Liver (tissue), 9 donors: ENCODE measurements around the gene PDE1C. TPM values are rescaled to one million over a fixed set of nuclear protein-coding genes. Genes with fewer than 3 reads are reported as not detected.

Experiments used
- DNase-seq: peaks from one replicate; pipeline ENCODE4 v3.0.0-alpha.2; 2017; ENCODE audit warnings: low spot score
- H3K27ac ChIP-seq, 2 donors: one replicate each; pipeline ENCODE4 v1.7.0; 2013; ENCODE audit warnings: inconsistent platforms in 2 of 2, low read length in 2 of 2, control low read depth in 1 of 2, low read depth in 1 of 2, mild to moderate bottlenecking in 1 of 2
- H3K27me3 ChIP-seq, 4 donors: one replicate each; pipeline versions ENCODE4 v1.6.1 to v1.7.0; 2013; ENCODE audit warnings: low read length in 3 of 4, inconsistent platforms in 1 of 4, mild to moderate bottlenecking in 1 of 4, moderate library complexity in 1 of 4; ENCODE audit not compliant: control insufficient read depth in 4 of 4, insufficient read depth in 4 of 4
- H3K36me3 ChIP-seq, 4 donors: one replicate each; pipeline versions ENCODE4 v1.6.1 to v1.7.0; 2013; ENCODE audit warnings: low read length in 3 of 4, mild to moderate bottlenecking in 3 of 4, low read depth in 1 of 4, moderate library complexity in 1 of 4; ENCODE audit not compliant: control insufficient read depth in 4 of 4, insufficient read depth in 3 of 4
- H3K4me1 ChIP-seq, 4 donors: one replicate each; pipeline versions ENCODE4 v1.6.1 to v1.7.0; 2013; ENCODE audit warnings: low read length in 3 of 4, mild to moderate bottlenecking in 3 of 4, moderate library complexity in 1 of 4; ENCODE audit not compliant: control insufficient read depth in 4 of 4, insufficient read depth in 4 of 4
- H3K4me3 ChIP-seq, 3 donors: one replicate each; pipeline versions ENCODE4 v1.6.1 to v1.7.0; 2013; ENCODE audit warnings: low read length in 3 of 3, control low read depth in 1 of 3, low read depth in 1 of 3, mild to moderate bottlenecking in 1 of 3
- H3K9ac ChIP-seq, 2 donors: one replicate each; pipeline ENCODE4 v1.7.0; 2013; ENCODE audit warnings: low read length in 2 of 2, mild to moderate bottlenecking in 2 of 2, moderate library complexity in 2 of 2, control low read depth in 1 of 2, low read depth in 1 of 2
- H3K9me3 ChIP-seq, 4 donors: one replicate each; pipeline versions ENCODE4 v1.6.1 to v1.7.0; 2013; ENCODE audit warnings: low read length in 3 of 4; ENCODE audit not compliant: control insufficient read depth in 4 of 4
- ATF3 ChIP-seq: IDR thresholded peaks from 2 replicates; pipeline ENCODE4 v1.6.1; 2016; ENCODE audit warnings: antibody characterized with exemption
- CTCF ChIP-seq: fragments of 150-350 bp; IDR thresholded peaks from 2 replicates; pipeline ENCODE4 v1.5.1; 2017; ENCODE audit warnings: improper control_type of control experiment, low read depth, low read length; ENCODE audit not compliant: missing input control
- EGR1 ChIP-seq, 2 donors: IDR thresholded peaks; 2 replicates each; pipeline ENCODE4 v1.6.1; 2016 to 2018; ENCODE audit warnings: antibody characterized with exemption in 2 of 2, low read depth in 2 of 2
- FOXA1 ChIP-seq: IDR thresholded peaks from 2 replicates; pipeline ENCODE4 v1.6.1; 2016; ENCODE audit warnings: antibody characterized with exemption
- FOXA2 ChIP-seq: IDR thresholded peaks from 2 replicates; pipeline ENCODE4 v1.6.1; 2016; ENCODE audit warnings: antibody characterized with exemption
- GABPA ChIP-seq, 2 donors: IDR thresholded peaks in 1 of 2; conservative IDR thresholded peaks in 1 of 2; 2 replicates each; pipeline ENCODE4 v1.6.1; 2016; ENCODE audit warnings: antibody characterized with exemption in 2 of 2, mild to moderate bottlenecking in 1 of 2, moderate library complexity in 1 of 2
- HNF4A ChIP-seq, 2 donors: conservative IDR thresholded peaks; 2 replicates each; pipeline ENCODE4 v1.6.1; 2016; ENCODE audit warnings: antibody characterized with exemption in 2 of 2, mild to moderate bottlenecking in 2 of 2
- HNF4G ChIP-seq: IDR thresholded peaks from 2 replicates; pipeline ENCODE4 v1.6.1; 2016; ENCODE audit warnings: antibody characterized with exemption
- JUND ChIP-seq, 2 donors: IDR thresholded peaks; 2 replicates each; pipeline ENCODE4 v1.6.1; 2016; ENCODE audit warnings: antibody characterized with exemption in 2 of 2
- MAX ChIP-seq: IDR thresholded peaks from 2 replicates; pipeline ENCODE4 v1.6.1; 2016; ENCODE audit warnings: antibody characterized with exemption
- NR2F2 ChIP-seq: IDR thresholded peaks from 2 replicates; pipeline ENCODE4 v1.6.1; 2016; ENCODE audit warnings: antibody characterized with exemption
- RAD21 ChIP-seq, 2 donors: IDR thresholded peaks; 2 replicates each; pipeline ENCODE4 v1.6.1; 2016; ENCODE audit warnings: antibody characterized with exemption in 2 of 2, mild to moderate bottlenecking in 2 of 2
- RXRA ChIP-seq, 2 donors: IDR thresholded peaks; 2 replicates each; pipeline ENCODE4 v1.6.1; 2017 to 2018; ENCODE audit warnings: antibody characterized with exemption in 2 of 2, mild to moderate bottlenecking in 1 of 2
- SP1 ChIP-seq: IDR thresholded peaks from 2 replicates; pipeline ENCODE4 v1.6.1; 2018; ENCODE audit warnings: antibody characterized with exemption, mild to moderate bottlenecking
- TAF1 ChIP-seq: conservative IDR thresholded peaks from 2 replicates; pipeline ENCODE4 v1.6.1; 2016; ENCODE audit warnings: antibody characterized with exemption, mild to moderate bottlenecking
- YY1 ChIP-seq: IDR thresholded peaks from 2 replicates; pipeline ENCODE4 v1.6.1; 2016; ENCODE audit warnings: antibody characterized with exemption, mild to moderate bottlenecking
- WGBS: extraction: QIAGEN DNeasy Blood & Tissue Kit; methylation state at CpG from one replicate; pipeline ENCODE4 v1.1.7; 2013; 5-methylcytosine and 5-hydroxymethylcytosine counted together
- polyA plus RNA-seq, 2 donors: library from polyadenylated mRNA; stranded (reverse) in 1 of 2; unstranded in 1 of 2; fragments of 200-250 nt in 1 of 2; fragments of >200 nt in 1 of 2; fragmentation: Nextera tagmentation in 1 of 2; extraction: Ambion mirVana in 1 of 2; gene quantifications; one replicate each; pipeline versions ENCODE4 v1.2.1 to v1.2.3, GENCODE V29; 2013 to 2015
- total RNA-seq, 2 donors: library from RNA; depleted of rRNA; stranded (reverse); fragments of >200 nt; gene quantifications; one replicate each; pipeline ENCODE4 v1.2.3, GENCODE V29; 2014
- TF ChIP-seq, protein P1 (sequence below): IDR thresholded peaks from 2 replicates; pipeline ENCODE4 v1.6.1; 2016; ENCODE audit warnings: antibody characterized with exemption, mild to moderate bottlenecking
- donor health status: healthy.
- donor health status: healthy.
- donor health status: healthy.
- donor health status: healthy.
- donor health status: healthy.

PDE1C gene
- total and polyA plus RNA-seq, 4 donors = 0.05 to 0.92 (median 0.47) TPM; not detected in 1

DNA sequence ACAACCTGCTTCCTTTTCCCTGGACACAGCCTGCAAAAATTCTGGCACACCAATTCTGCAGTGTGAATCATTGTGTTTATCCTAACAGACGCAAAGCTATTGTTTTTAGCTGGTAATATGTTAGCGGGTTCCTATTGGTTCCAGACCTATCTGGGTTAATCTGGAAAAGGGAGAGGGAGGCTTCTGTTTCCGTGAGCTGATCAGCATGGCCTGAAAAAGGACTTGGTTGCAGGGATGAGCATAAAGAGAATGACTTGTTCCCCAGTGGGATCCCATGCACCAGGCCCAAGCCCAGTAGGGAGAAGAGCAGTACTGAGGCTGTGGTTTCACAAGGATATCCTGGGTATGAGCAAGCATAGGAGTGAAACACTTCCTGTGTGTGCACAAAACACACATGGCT is 78.4 kb downstream of the PDE1C start:
- Histone ChIP-seq H3K27ac (no peak overlapping the region), H3K4me1 (no peaks in the 10 kb centered on the region), H3K4me3 (no peak overlapping the region), H3K27me3 (peaks cover 0 to 2% (median 0%) of the 10 kb centered on the region in 4 donors), H3K9me3 (peaks cover 0 to 3% (median 0%) of the 10 kb centered on the region in 4 donors), H3K36me3 (no peaks in the 10 kb centered on the region), H3K9ac (no peak overlapping the region)
- TF ChIP-seq, protein P1, sequence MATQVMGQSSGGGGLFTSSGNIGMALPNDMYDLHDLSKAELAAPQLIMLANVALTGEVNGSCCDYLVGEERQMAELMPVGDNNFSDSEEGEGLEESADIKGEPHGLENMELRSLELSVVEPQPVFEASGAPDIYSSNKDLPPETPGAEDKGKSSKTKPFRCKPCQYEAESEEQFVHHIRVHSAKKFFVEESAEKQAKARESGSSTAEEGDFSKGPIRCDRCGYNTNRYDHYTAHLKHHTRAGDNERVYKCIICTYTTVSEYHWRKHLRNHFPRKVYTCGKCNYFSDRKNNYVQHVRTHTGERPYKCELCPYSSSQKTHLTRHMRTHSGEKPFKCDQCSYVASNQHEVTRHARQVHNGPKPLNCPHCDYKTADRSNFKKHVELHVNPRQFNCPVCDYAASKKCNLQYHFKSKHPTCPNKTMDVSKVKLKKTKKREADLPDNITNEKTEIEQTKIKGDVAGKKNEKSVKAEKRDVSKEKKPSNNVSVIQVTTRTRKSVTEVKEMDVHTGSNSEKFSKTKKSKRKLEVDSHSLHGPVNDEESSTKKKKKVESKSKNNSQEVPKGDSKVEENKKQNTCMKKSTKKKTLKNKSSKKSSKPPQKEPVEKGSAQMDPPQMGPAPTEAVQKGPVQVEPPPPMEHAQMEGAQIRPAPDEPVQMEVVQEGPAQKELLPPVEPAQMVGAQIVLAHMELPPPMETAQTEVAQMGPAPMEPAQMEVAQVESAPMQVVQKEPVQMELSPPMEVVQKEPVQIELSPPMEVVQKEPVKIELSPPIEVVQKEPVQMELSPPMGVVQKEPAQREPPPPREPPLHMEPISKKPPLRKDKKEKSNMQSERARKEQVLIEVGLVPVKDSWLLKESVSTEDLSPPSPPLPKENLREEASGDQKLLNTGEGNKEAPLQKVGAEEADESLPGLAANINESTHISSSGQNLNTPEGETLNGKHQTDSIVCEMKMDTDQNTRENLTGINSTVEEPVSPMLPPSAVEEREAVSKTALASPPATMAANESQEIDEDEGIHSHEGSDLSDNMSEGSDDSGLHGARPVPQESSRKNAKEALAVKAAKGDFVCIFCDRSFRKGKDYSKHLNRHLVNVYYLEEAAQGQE = no peak
- TF ChIP-seq FOXA2 (no peak), SP1 (no peak), EGR1 (IDR thresholded peaks at IDR 0.05; ENCODE audit: low read depth in 2 of 2) (no peak), MAX (no peak), GABPA (IDR thresholded peaks at IDR 0.05 in 1 of 2, conservative IDR thresholded peaks at IDR 0.05 in 1 of 2) (no peak), HNF4A (conservative IDR thresholded peaks at IDR 0.05) (no peak), RXRA (IDR thresholded peaks at IDR 0.05) (no peak), CTCF (no peak), JUND (IDR thresholded peaks at IDR 0.05) (no peak), RAD21 (IDR thresholded peaks at IDR 0.05) (no peak), YY1 (no peak), NR2F2 (no peak), ATF3 (no peak)
- no peak for DNase-seq
- 76% methylated on average over 3 of the region's 3 CpGs for WGBS

DNA sequence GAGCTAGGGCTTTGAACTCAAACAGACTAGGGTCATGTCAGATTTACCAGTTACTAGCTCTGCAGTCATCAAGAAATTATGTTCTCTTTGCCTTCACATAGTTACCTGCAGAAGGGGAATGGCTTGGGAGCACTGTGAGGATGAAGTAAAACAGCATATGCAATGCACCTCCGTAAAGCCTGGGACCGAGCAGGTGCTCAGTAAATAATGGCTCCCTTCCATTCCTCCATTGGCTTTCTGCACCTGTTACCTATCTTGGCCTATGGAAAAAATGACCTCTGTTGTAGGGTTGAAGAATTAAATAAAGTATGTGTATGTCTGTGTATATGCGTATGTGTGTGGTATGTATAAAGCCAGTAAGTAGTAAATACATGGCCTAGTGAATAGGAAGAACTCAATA is 78.8 kb downstream of the PDE1C start:
- WGBS = 97% methylated on average over 3 of the region's 3 CpGs
- H3K27me3 ChIP-seq = peaks cover 0 to 2% (median 0%) of the 10 kb centered on the region in 4 donors
- TF ChIP-seq RAD21 (IDR thresholded peaks at IDR 0.05) (no peak), FOXA1 (no peak), TAF1 (no peak), RXRA (IDR thresholded peaks at IDR 0.05) (no peak), CTCF (no peak), JUND (IDR thresholded peaks at IDR 0.05) (no peak), EGR1 (IDR thresholded peaks at IDR 0.05; ENCODE audit: low read depth in 2 of 2) (no peak), SP1 (no peak), FOXA2 (no peak), MAX (no peak), HNF4G (no peak), GABPA (IDR thresholded peaks at IDR 0.05 in 1 of 2, conservative IDR thresholded peaks at IDR 0.05 in 1 of 2) (no peak)
- TF ChIP-seq, protein P1 = no peak

More for the DNA sequence above, 78.8 kb downstream of the PDE1C start:
- Histone ChIP-seq H3K9me3 (peaks cover 0 to 3% (median 0%) of the 10 kb centered on the region in 4 donors), H3K36me3 (no peaks in the 10 kb centered on the region), H3K9ac (no peak overlapping the region), H3K4me3 (no peak overlapping the region), H3K4me1 (no peaks in the 10 kb centered on the region), H3K27ac (no peak overlapping the region)
- DNase-seq = no peak
